MM.1S (cell line): ENCODE data around the gene PYM1.

Experiments used
- DNase-seq: peaks from one replicate; pipeline ENCODE4 v3.0.0-alpha.2; 2015
- H2AFZ ChIP-seq: fragments of 300-600 bp; sonication (generic); 2 replicates; pipeline ENCODE4 v1.6.0; 2016; ENCODE audit warnings: antibody characterized with exemption, low read length
- H3F3A ChIP-seq: fragments of 300-600 bp; sonication (generic); 2 replicates; pipeline ENCODE4 v1.6.1; 2016; ENCODE audit warnings: mild to moderate bottlenecking, antibody characterized with exemption, low read length, moderate library complexity, mixed read lengths; ENCODE audit not compliant: insufficient read depth
- H3K27ac ChIP-seq: fragments of 300-600 bp; sonication (generic); 2 replicates; pipeline ENCODE4 v1.5.1; 2016; ENCODE audit warnings: mild to moderate bottlenecking, low read length
- H3K27me3 ChIP-seq: fragments of 300-600 bp; sonication (generic); replicated peaks from 2 replicates; pipeline ENCODE4 v1.6.0; 2016; ENCODE audit warnings: low read length; ENCODE audit not compliant: insufficient read depth
- H3K36me3 ChIP-seq: fragments of 300-600 bp; sonication (generic); replicated peaks from 2 replicates; pipeline ENCODE4 v1.6.1; 2016; ENCODE audit warnings: mild to moderate bottlenecking, low read length, mixed read lengths; ENCODE audit not compliant: insufficient read depth
- H3K4me1 ChIP-seq: fragments of 300-600 bp; sonication (generic); 2 replicates; pipeline ENCODE4 v1.6.1; 2016; ENCODE audit warnings: low read length, mixed read lengths
- H3K4me2 ChIP-seq: fragments of 300-600 bp; sonication (generic); 2 replicates; pipeline ENCODE4 v1.6.0; 2016; ENCODE audit warnings: low read depth, low read length
- H3K4me3 ChIP-seq: fragments of 300-600 bp; sonication (generic); 2 replicates; pipeline ENCODE4 v1.5.1; 2016; ENCODE audit warnings: low read length, mixed read lengths
- H3K79me2 ChIP-seq: fragments of 300-600 bp; sonication (generic); 2 replicates; pipeline ENCODE4 v1.6.1; 2016; ENCODE audit warnings: mixed run types, low read length, mixed read lengths
- H3K9ac ChIP-seq: fragments of 300-600 bp; sonication (generic); 2 replicates; pipeline ENCODE4 v1.6.1; 2016; ENCODE audit warnings: low read length, mixed read lengths
- H3K9me2 ChIP-seq: fragments of 300-600 bp; sonication (generic); replicated peaks from 2 replicates; pipeline ENCODE4 v1.6.1; 2016; ENCODE audit warnings: mild to moderate bottlenecking, low read length, mixed read lengths; ENCODE audit not compliant: insufficient read depth
- H3K9me3 ChIP-seq: fragments of 300-600 bp; sonication (generic); replicated peaks from 2 replicates; pipeline ENCODE4 v1.6.1; 2016; ENCODE audit warnings: mild to moderate bottlenecking, low read length, mixed read lengths; ENCODE audit not compliant: insufficient read depth
- H4K20me1 ChIP-seq: fragments of 300-600 bp; sonication (generic); 2 replicates; pipeline ENCODE4 v1.6.1; 2016; ENCODE audit warnings: mild to moderate bottlenecking, low read length, moderate library complexity, mixed read lengths; ENCODE audit not compliant: insufficient read depth
- CTCF ChIP-seq: fragments of 300-600 bp; sonication (generic); IDR thresholded peaks from 2 replicates; pipeline ENCODE4 v1.5.1; 2016; ENCODE audit warnings: antibody characterized with exemption, low read length, mixed read lengths
- EZH2 ChIP-seq: fragments of 300-600 bp; sonication (generic); optimal IDR thresholded peaks from 2 replicates; pipeline ENCODE3; 2017; ENCODE audit warnings: low read depth, mild to moderate bottlenecking, antibody characterized with exemption, low read length, mixed read lengths
- EZH2phosphoT487 ChIP-seq: fragments of 300-600 bp; sonication (generic); IDR thresholded peaks from 2 replicates; pipeline ENCODE4 v1.6.1; 2018; ENCODE audit warnings: antibody characterized with exemption, low read length

Gene PYM1

GRCh38 chr12:55935738-55936151, 8.1 kb upstream of the PYM1 start:
- no peak overlapping the region for H3K27ac ChIP-seq
- H4K20me1 ChIP-seq = no peaks in the 10 kb centered on the region
- H3K9me3 ChIP-seq = no peaks in the 10 kb centered on the region
- H2AFZ ChIP-seq = no peak overlapping the region
- H3F3A ChIP-seq = no peaks in the 10 kb centered on the region
- no peaks in the 10 kb centered on the region for H3K36me3 ChIP-seq
- H3K27me3 ChIP-seq = 0 out of 2 replicates have a peak, but pooled peaks cover 10% of the 10 kb centered on the region
- no peaks in the 10 kb centered on the region for H3K9me2 ChIP-seq
- no peaks in the 10 kb centered on the region for H3K79me2 ChIP-seq
- H3K4me2 ChIP-seq = no peak overlapping the region
- no peak for DNase-seq
- no peak overlapping the region for H3K4me3 ChIP-seq
- peaks cover 13% of the 10 kb centered on the region for H3K4me1 ChIP-seq
- H3K9ac ChIP-seq = no peak overlapping the region
- TF ChIP-seq EZH2 (no peak), EZH2phosphoT487 (no peak), CTCF (no peak)

DNA sequence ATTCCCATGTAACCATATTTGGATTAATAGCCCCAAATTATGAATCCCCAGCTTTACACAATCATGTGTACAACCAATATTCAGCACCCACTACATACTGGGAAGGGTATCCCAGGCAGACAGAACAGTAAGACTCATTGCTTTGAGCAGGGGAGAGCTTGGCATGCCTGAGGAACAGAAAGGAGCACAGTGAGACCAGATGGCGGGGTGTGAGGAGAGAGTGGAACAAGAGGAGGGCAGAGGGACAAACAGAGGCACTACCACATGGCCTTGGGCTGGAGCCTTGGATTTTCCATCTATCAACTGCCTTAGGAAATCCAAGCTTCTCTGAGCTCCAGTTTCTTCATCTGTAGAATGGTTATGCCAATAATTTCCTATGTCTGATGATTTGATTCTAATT, 7.1 kb upstream of the PYM1 start:
- Histone ChIP-seq H3K9me2 (no peaks in the 10 kb centered on the region), H3K27ac (no peak overlapping the region), H4K20me1 (no peaks in the 10 kb centered on the region), H3K4me2 (no peak overlapping the region), H2AFZ (no peak overlapping the region), H3F3A (peaks cover 4% of the 10 kb centered on the region), H3K9ac (no peak overlapping the region), H3K9me3 (no peaks in the 10 kb centered on the region), H3K4me3 (no peak overlapping the region), H3K79me2 (no peaks in the 10 kb centered on the region), H3K4me1 (peaks cover 16% of the 10 kb centered on the region), H3K27me3 (0 out of 2 replicates have a peak, but pooled peaks cover 10% of the 10 kb centered on the region), H3K36me3 (no peaks in the 10 kb centered on the region)
- no peak for DNase-seq
- TF ChIP-seq CTCF (no peak), EZH2phosphoT487 (no peak), EZH2 (no peak)

DNA sequence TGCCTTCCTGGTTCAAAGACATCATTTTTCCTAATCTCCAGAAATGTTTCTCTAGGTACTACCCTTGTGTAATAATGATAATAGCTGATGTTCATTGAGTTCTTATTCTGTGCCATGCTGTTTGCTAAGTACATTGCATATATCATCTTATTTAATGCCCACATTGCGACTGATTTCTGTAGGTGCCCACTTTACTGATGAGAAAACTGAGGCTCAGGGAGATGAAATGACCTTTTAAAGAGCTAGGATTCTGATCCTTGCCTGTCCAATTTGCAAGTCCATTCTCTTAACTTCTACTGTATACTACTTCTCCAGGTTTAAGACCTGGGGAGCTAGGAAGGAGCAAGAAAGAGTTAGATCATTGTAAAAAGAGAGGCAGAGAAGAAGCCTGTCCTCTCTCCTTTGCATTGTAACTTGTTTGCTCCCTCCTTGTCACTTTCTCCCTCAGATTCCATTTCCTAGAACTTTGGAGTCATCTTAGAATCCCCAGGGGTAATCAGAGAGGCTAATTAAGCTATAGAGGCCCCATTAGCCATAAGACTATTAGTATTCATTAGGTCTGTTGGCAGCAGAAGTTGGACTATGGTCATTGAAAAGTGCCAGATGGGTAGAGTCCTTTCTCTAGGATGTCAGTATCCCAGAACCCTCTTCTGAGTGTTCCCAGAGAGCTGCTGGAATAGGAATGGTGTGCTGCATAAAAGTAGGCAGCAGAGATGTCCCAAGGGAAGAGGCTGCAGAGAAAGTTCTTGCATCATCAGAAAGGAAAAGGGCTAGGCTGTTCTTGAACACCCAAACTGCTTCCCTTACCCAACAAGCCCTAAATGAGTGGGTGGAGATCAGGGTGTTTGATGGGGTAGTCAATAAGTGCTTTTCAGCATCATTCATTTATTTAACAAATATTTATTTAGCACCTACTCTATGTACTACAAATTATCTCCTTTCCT, 6.4 kb upstream of the PYM1 start:
- Histone ChIP-seq H3K27me3 (0 out of 2 replicates have a peak, but pooled peaks cover 10% of the 10 kb centered on the region), H3K4me3 (no peak overlapping the region), H3K36me3 (no peaks in the 10 kb centered on the region), H3K79me2 (no peaks in the 10 kb centered on the region), H4K20me1 (no peaks in the 10 kb centered on the region), H2AFZ (no peak overlapping the region), H3K9me2 (no peaks in the 10 kb centered on the region), H3K4me1 (peaks cover 23% of the 10 kb centered on the region), H3K9me3 (no peaks in the 10 kb centered on the region), H3K4me2 (no peak overlapping the region), H3K9ac (no peak overlapping the region), H3F3A (peaks cover 11% of the 10 kb centered on the region), H3K27ac (no peak overlapping the region)
- no peak for TF ChIP-seq EZH2
- no peak for TF ChIP-seq EZH2phosphoT487
- no peak for TF ChIP-seq CTCF
- DNase-seq = no peak
